GM10847 (cell line): Measurements from ENCODE around the gene PGAP6.
A peak's percentile ranks its signal among the peaks of the same experiment; 100 is the strongest.

Experiments used
- POLR2A ChIP-seq: IDR thresholded peaks from 2 replicates; pipeline ENCODE4 v1.6.1; 2011; ENCODE audit not compliant: insufficient read length; ENCODE audit errors: extremely low read depth

The PGAP6 gene

DNA sequence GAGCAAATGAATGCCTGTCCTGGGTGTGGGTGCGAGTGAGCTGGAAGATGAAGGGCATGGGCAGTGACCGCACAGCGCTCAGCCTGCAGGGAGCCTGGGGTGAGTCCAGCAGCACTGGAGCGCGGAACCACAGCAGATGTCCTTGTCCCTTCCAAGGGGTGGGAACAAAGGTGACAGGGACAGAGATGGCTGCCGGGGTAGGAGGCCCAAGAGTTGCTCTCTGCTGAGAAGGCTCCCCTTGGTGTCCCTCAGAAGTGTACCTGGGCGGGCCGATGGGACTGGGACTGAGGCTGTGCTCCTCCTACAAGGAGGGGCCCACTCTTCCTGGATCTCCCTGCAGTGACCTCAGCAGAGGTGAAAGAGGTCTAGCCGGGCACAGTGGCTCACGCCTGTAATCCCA, 7.6 kb upstream of the PGAP6 start:
- no peak for TF ChIP-seq POLR2A

DNA sequence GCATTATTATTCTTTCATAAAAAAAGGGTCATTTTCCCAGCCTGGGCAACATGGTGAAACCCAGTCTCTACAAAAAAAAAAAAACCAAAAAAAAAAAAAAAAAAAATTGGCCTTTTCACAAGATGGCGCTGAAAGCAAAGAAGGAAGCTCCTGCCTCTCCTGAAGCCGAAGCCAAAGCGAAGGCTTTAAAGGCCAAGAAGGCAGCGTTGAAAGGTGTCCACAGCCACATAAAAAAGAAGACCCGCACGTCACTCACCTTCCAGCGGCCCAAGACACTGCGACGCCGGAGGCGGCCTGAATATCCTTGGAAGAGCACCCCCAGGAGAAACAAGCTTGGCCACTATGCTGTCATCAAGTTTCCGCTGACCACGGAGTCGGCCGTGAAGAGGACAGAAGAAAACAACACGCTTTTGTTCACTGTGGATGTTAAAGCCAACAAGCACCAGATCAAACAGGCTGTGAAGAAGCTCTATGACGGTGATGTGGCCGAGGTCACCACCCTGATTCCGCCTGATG, 4.9 kb upstream of the PGAP6 start:
- TF ChIP-seq POLR2A = no peak

DNA sequence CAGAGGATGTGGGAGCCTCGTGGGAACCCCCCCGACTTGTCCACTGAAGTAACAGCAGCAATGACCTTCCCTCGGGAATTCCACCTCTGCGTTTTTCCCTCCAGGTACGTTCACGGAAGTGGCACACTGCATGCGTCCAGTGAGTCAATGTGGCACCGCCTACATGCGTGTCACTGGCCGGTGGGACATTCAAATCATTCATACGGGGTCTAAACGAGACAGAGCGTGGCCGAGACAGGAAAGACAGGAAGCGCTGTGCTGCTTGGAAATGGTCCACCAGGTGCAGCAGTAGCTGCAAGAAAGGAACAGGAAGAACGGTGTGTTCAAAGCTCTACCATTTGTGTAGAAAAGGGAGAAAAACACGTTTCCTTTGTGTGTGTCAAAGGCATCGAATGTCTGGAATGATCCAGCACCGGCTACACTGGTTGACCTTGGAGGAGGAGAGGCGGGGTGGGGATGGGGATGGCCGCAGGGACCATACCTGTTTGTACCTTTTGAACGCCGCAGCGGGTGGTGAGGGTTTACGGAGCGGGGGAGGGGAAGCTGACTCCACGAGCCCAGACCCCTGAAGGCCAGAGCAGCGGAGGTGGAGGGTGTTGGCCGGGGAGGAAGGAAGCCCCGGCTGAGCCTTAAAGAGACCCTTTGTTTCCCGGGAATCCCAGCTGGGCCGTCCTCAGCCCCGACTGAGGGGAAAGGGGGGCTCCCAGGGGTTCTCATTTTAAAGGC, 1.7 kb upstream of the PGAP6 start:
- TF ChIP-seq POLR2A = peak; percentile 23

DNA sequence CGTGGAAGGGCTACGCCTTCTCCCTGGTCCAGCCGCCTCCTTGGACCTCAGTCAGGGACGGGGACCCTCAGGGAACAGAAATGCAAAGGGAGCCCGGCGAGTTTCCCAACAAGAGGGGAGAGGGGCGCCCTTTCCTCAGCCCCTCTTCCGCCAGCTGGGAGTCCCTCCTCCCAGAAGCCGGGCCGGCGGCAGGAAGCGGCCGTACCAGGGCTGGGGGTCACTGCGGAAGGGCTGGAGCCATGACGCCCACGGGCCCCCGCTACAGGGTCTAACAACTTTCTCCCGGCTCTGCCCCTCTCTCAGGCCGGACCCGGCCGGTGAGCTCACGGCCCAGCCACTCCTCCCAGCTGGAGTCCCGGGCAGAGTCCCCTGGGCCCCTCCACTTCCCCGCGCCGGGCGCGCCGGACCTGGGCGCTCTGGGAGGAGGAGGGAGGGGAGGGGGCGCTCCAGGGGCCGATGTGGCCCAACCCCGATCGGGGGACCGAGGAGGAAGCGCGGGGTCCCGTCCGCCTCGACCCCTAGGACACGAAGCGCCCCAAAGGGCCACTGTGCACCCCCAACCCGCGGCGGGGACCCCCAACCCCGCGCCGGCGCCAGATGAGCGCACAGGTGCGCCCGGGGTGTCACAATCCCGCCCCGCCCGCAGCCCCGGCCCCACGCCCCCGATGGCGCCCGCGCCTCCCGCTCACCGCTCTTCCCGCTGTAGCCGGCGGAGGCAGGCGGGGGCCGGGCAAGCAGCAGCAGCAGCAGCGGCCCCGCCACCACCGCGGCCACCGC, 578 bp downstream of the PGAP6 start:
- no peak for TF ChIP-seq POLR2A

DNA sequence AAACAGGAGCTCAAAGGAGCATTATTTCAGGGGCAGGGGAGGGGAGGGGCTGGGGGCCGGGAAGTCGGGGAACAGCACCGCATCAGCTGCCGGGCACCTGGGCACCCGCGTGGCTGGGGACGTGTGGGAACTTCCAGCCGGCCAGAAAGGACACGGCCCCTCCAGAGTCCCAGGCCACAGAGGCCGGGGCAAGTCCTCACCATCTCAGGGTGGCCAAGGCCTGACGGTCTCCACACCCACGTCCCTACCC, 1.1 kb downstream of the PGAP6 start:
- TF ChIP-seq POLR2A = no peak

DNA sequence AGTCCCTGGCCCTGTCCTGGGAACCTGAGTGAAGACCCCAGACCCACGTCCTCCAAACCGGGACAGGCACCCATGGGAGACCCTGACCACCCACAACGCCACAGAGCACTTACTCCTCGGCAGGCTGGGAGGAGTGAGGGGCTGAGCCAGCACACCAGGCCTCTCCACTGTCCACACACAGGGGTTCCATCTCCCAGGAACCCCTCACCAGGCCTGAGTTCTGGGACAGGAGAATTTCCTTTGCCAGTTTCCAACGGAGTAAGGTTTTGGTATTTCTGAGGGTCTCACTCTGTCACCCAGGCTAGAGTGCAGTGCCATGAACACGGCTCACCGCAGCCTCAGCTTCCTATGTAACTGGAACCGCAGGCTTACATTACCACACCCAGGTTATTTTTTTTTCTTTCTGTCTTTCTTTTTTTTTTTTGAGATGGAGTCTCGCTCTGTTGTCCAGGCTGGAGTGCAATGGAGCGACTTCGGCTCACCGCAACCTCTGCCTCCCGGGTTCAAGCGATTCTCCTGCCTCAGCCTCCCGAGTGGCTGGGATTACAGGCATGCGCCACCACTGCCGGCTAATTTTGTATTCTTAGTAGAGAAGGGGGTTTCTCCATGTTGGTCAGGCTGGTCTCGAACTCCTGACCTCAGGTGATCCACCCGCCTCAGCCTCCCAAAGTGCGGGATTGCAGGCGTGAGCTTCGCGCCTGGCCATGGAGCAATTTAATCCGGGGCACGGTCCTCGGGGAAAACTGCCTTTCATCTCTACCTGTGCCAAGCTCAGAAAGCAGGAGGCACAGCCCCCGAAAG, 1.6 kb downstream of the PGAP6 start:
- no peak for TF ChIP-seq POLR2A

DNA sequence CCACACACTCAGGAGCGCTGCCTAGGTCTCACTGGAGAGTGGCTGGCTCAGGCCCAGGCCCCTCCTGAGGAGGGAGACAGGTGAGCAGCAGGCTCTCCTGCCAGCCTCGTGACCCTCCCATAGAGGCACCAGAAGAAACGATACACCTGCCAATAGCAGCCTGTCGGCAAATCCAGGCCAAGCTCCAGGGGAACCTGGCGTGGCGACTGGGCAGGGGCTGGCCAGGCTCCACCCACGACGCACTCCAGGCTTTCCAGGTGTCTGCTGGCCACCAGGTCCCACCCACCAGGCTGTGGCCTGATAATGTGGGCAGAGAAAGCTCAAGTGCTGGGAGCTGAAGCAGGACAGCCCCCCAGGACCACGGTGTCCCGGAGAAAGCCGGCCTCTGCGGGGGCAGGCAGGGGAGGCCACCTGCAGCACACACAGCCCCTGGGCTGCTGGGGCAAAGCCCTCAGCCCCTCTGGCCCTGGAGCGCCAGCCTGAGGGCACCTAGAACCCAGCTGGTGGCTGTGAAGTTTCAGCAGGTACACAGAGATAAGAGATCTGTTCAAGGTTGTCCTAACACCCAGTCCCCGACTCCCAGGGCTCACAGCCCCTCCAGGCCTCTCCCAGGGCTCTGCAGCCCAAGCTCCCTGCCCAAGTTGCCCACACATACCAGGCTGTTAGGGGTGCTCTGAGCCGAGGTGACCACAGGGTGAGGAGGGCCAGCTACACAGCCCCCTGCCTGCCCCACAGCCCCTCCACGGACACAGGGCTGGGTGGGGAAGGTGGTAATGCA, 2.4 kb downstream of the PGAP6 start:
- no peak for TF ChIP-seq POLR2A

DNA sequence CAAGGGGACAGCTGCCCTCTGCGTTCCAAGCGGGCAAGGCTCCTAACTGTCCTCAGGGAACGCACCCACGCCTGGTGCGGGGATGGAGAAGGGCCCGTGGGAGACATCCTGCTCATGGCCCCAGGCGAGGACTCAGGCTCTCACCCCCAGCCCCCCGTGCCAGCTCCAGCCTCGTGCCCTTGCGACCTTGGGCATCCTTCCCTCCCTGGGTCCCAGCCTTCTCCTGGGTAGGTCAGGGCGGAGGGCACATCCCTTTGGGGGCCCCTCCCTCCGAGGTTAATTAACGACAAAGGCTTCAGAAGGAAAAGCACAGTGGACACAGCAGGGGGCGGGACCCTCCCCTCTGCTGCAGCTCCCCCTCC, 3.0 kb downstream of the PGAP6 start:
- TF ChIP-seq POLR2A = no peak

DNA sequence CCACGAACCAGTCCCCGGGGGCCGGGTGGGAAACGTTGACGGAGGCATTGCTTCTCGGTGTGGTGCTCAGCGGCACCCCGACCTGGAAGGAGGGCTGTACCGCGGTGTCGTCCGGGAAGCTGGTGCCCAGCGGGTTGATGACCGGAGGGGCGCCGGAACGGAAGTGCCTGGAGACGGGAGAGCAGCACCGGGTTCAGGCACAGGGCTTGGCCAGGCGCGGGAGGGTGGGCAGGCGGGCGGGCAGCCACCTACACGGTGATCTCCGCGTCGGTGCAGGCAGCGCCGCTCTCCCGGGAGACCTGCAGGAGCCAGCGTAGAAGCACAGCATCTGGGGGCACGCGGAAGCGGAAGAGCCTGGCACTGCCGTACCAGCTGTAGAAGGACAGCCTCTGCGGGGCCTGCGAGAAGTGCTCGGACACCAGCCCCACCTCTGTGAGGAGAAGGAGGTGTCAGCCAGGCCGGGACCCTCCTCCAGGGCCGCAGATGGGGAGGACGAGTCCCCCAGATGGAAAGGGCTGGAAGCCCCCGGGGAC, 4.3 kb downstream of the PGAP6 start:
- no peak for TF ChIP-seq POLR2A

DNA sequence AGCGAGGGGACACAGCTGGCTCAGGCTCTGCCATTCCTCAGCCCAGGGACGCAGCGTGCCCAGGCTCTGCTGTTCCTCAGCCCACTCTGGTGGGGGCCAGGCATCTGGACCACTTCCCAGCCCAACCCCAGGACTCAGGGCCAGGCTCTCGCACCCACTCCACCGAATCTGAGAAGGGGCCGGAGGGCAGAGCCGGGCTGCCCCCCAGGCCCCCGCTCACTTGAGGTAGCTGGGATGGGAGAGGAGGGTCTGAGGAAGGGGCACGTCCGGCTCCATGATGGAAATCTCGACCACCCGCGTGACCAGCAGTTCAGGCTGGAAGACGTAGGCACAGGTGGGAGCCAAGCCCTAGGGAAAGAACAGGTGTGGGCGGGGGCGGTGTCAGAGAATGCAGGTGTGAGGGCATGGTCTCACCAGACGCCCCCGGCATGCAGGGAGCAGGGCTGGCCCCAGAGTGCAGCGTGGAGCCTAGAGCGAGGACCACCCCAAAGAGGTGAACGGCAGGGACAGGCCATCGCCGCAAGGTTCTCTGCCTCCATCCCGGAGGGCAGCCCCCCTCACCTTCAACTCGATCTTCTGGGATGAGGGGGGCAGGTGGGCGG, 4.9 kb downstream of the PGAP6 start:
- no peak for TF ChIP-seq POLR2A

DNA sequence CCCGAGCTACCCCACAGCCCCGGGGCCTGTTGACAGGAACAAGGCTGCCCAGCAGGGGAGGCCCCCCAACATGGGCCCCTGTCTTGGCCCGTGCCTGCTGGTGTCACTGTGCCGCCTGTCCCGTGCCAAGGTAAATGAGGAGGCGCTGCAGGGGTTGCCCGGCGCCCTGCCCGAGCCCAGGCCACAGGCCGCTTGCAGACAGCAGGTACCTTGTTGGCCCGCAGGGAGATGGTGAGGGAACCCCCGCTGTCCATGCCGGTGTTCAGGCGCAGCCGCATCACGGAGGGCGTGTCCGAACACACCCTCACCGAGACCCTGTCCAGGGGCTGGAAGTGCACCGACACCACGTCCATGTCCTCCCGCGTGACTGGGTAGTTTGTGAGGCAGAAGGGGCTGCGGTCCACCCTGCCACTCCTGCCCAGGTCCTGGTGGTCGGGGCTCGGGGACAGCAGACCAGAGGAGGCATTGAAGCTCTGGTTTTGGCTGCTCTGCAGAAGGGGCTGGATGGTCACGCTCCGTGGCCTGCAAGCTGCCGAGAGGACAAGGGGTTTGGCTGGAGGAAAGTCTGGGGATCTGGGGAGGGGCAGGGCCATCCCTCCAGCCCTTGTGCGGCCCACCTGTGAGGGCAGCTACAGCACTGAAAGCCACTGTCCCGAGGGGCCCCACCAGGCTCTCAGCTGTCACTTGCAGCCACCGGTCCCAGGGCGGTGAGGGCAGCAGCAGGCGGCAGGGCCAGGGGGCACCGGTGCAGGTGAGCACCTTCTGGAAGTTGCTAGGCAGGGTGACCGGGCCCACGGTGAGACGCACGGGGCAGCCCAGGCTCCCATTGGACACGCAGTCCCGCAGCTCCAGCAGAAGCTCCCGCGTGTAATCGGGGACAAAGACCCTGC, 5.6 kb downstream of the PGAP6 start:
- no peak for TF ChIP-seq POLR2A

DNA sequence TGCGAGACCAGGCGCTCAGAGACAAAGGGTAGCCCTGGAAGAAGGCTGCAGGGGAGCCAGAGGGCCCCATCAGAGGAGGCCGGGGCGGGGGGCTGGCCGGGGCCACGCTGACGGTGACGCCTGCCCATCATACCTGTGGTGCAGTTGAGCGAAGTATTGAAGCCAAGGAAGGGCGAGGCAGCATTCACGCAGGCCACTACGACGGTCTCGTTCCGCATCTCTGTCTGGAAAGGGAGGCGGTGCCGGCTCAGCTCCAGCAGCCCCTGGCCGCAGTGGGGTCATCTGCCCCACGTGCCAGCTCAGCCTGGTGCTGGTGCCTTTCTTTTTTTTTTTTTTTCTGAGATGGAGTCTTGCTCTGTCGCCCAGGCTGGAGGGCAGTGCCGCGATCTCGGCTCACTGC, 6.6 kb downstream of the PGAP6 start:
- TF ChIP-seq POLR2A = no peak

DNA sequence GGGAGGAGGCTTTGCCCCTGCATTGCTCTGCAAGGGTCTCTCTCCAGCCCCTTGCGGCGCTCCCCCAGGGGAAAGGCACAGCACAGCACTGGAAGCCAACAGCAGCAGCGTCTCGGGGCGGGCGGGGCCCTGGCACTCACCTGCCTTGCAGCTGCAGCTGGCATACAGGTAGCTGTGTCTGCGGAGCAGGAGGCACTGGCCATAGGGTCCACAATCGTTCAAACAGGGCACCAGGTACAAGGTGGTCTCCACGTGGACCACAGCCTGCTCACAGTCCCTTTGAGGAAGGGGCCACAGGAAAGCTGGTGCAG, 7.2 kb downstream of the PGAP6 start:
- TF ChIP-seq POLR2A = no peak
